ENCODE data around the gene HID1. TPM values are rescaled to one million over a fixed set of nuclear protein-coding genes. Genes with fewer than 3 reads are reported as not detected.
A peak's percentile ranks its signal among the peaks of the same experiment; 100 is the strongest.

HID1 gene
- total and polyA plus RNA-seq, 5 donors from 2014 or later = 1.4 to 5.6 (median 2.7) TPM

- Histone ChIP-seq H3K36me3 (ENCODE audit: control insufficient read depth, insufficient read depth, low read length) (no peaks in the 10 kb centered on the region), H3K4me3 (ENCODE audit: low read depth, low read length) (no peak overlapping the region), H3K9me3 (ENCODE audit: control insufficient read depth in 2 of 2, low read length in 2 of 2) (no peaks in the 10 kb centered on the region), H3K27me3 (ENCODE audit: control insufficient read depth, insufficient read depth, low read length) (no peaks in the 10 kb centered on the region), H3K27ac (ENCODE audit: insufficient read depth, low read length, poor library complexity, severe bottlenecking) (no peak overlapping the region), H3K4me1 (ENCODE audit: control insufficient read depth, insufficient read depth, low read length, poor library complexity, severe bottlenecking) (no peaks in the 10 kb centered on the region)
- peaks cover 10% of the 10 kb centered on the region for H3K27me3 Mint-ChIP-seq
- H3K4me3 Mint-ChIP-seq = no peak overlapping the region
- H3K9me3 Mint-ChIP-seq = peaks cover 0 to 2% (median 0%) of the 10 kb centered on the region in 7 donors
- no peak overlapping the region for H3K27ac Mint-ChIP-seq
- no peaks in the 10 kb centered on the region for H3K36me3 Mint-ChIP-seq
- no peaks in the 10 kb centered on the region for H3K4me1 Mint-ChIP-seq
- DNase-seq (no peak), ATAC-seq (ENCODE audit: low read depth in 2 of 2) (no peak)
Observed at GRCh38 chr17:74951065-74951464, 21.5 kb downstream of the HID1 start.

- ATAC-seq (ENCODE audit: low read depth in 2 of 2) (no peak), DNase-seq (no peak)
- H3K36me3 Mint-ChIP-seq = no peaks in the 10 kb centered on the region
- Histone ChIP-seq H3K4me3 (ENCODE audit: low read depth, low read length) (no peak overlapping the region), H3K27ac (ENCODE audit: insufficient read depth, low read length, poor library complexity, severe bottlenecking) (no peak overlapping the region), H3K27me3 (ENCODE audit: control insufficient read depth, insufficient read depth, low read length) (no peaks in the 10 kb centered on the region), H3K36me3 (ENCODE audit: control insufficient read depth, insufficient read depth, low read length) (no peaks in the 10 kb centered on the region), H3K4me1 (ENCODE audit: control insufficient read depth, insufficient read depth, low read length, poor library complexity, severe bottlenecking) (no peaks in the 10 kb centered on the region), H3K9me3 (ENCODE audit: control insufficient read depth in 2 of 2, low read length in 2 of 2) (no peaks in the 10 kb centered on the region)
- H3K27me3 Mint-ChIP-seq = peaks cover 16% of the 10 kb centered on the region
- H3K9me3 Mint-ChIP-seq = peaks cover 0 to 2% (median 0%) of the 10 kb centered on the region in 7 donors
- no peak overlapping the region for H3K4me3 Mint-ChIP-seq
- no peak overlapping the region for H3K27ac Mint-ChIP-seq
- H3K4me1 Mint-ChIP-seq = no peaks in the 10 kb centered on the region
Observed at GRCh38 chr17:74950207-74950606, 22.4 kb downstream of the HID1 start.

GRCh38 chr17:74949455-74950115 lies 23.0 kb downstream of the HID1 start:
- H3K27me3 ChIP-seq (ENCODE audit: control insufficient read depth, insufficient read depth, low read length) = no peaks in the 10 kb centered on the region

GRCh38 chr17:74947041-74947754 lies 25.4 kb downstream of the HID1 start:
- ATAC-seq (ENCODE audit: low read depth in 2 of 2) = no peak
- no peak overlapping the region for H3K27ac ChIP-seq (ENCODE audit: insufficient read depth, low read length, poor library complexity, severe bottlenecking)
- H3K27ac Mint-ChIP-seq = no peak overlapping the region
- H3K36me3 Mint-ChIP-seq = no peaks in the 10 kb centered on the region
- no peaks in the 10 kb centered on the region for H3K9me3 Mint-ChIP-seq
- no peaks in the 10 kb centered on the region for H3K4me1 Mint-ChIP-seq
- H3K27me3 Mint-ChIP-seq = peaks cover 18% of the 10 kb centered on the region
- no peak overlapping the region for H3K4me3 Mint-ChIP-seq
- no peaks in the 10 kb centered on the region for H3K36me3 ChIP-seq (ENCODE audit: control insufficient read depth, insufficient read depth, low read length)
- no peaks in the 10 kb centered on the region for H3K27me3 ChIP-seq (ENCODE audit: control insufficient read depth, insufficient read depth, low read length)
- no peaks in the 10 kb centered on the region for H3K9me3 ChIP-seq (ENCODE audit: control insufficient read depth in 2 of 2, low read length in 2 of 2)
- H3K4me1 ChIP-seq (ENCODE audit: control insufficient read depth, insufficient read depth, low read length, poor library complexity, severe bottlenecking) = no peaks in the 10 kb centered on the region
- DNase-seq = no peak
- no peak overlapping the region for H3K4me3 ChIP-seq (ENCODE audit: low read depth, low read length)

More at GRCh38 chr17:74949455-74950115, 23.0 kb downstream of the HID1 start:
- no peaks in the 10 kb centered on the region for H3K9me3 ChIP-seq (ENCODE audit: control insufficient read depth in 2 of 2, low read length in 2 of 2)
- Mint-ChIP-seq H3K27me3 (peaks cover 14% of the 10 kb centered on the region), H3K4me1 (no peaks in the 10 kb centered on the region), H3K27ac (no peak overlapping the region), H3K36me3 (no peaks in the 10 kb centered on the region), H3K9me3 (peaks cover 0 to 2% (median 0%) of the 10 kb centered on the region in 7 donors), H3K4me3 (no peak overlapping the region)
- no peak for DNase-seq
- H3K4me3 ChIP-seq (ENCODE audit: low read depth, low read length) = no peak overlapping the region
- H3K27ac ChIP-seq (ENCODE audit: insufficient read depth, low read length, poor library complexity, severe bottlenecking) = no peak overlapping the region
- no peak for ATAC-seq (ENCODE audit: low read depth in 2 of 2)
- no peaks in the 10 kb centered on the region for H3K4me1 ChIP-seq (ENCODE audit: control insufficient read depth, insufficient read depth, low read length, poor library complexity, severe bottlenecking)
- H3K36me3 ChIP-seq (ENCODE audit: control insufficient read depth, insufficient read depth, low read length) = no peaks in the 10 kb centered on the region

- Mint-ChIP-seq H3K9me3 (no peaks in the 10 kb centered on the region), H3K27ac (no peak overlapping the region), H3K4me1 (no peaks in the 10 kb centered on the region), H3K27me3 (peaks cover 22% of the 10 kb centered on the region), H3K36me3 (no peaks in the 10 kb centered on the region), H3K4me3 (no peak overlapping the region)
- Histone ChIP-seq H3K9me3 (ENCODE audit: control insufficient read depth in 2 of 2, low read length in 2 of 2) (no peaks in the 10 kb centered on the region), H3K27ac (ENCODE audit: insufficient read depth, low read length, poor library complexity, severe bottlenecking) (no peak overlapping the region), H3K4me1 (ENCODE audit: control insufficient read depth, insufficient read depth, low read length, poor library complexity, severe bottlenecking) (no peaks in the 10 kb centered on the region), H3K36me3 (ENCODE audit: control insufficient read depth, insufficient read depth, low read length) (no peaks in the 10 kb centered on the region), H3K27me3 (ENCODE audit: control insufficient read depth, insufficient read depth, low read length) (peaks cover 2% of the 10 kb centered on the region), H3K4me3 (ENCODE audit: low read depth, low read length) (no peak overlapping the region)
- DNase-seq (no peak), ATAC-seq (ENCODE audit: low read depth in 2 of 2) (no peak)
Observed at GRCh38 chr17:74946641-74947040, 25.9 kb downstream of the HID1 start.

GRCh38 chr17:74945543-74945942 lies 27.0 kb downstream of the HID1 start:
- Mint-ChIP-seq H3K27ac (no peak overlapping the region), H3K36me3 (no peaks in the 10 kb centered on the region), H3K27me3 (peaks cover 26% of the 10 kb centered on the region), H3K4me1 (no peaks in the 10 kb centered on the region), H3K9me3 (no peaks in the 10 kb centered on the region), H3K4me3 (no peak overlapping the region)
- no peak for ATAC-seq (ENCODE audit: low read depth in 2 of 2)
- H3K27ac ChIP-seq (ENCODE audit: insufficient read depth, low read length, poor library complexity, severe bottlenecking) = no peak overlapping the region
- H3K27me3 ChIP-seq (ENCODE audit: control insufficient read depth, insufficient read depth, low read length) = peaks cover 2% of the 10 kb centered on the region
- H3K36me3 ChIP-seq (ENCODE audit: control insufficient read depth, insufficient read depth, low read length) = no peaks in the 10 kb centered on the region
- no peak overlapping the region for H3K4me3 ChIP-seq (ENCODE audit: low read depth, low read length)
- no peaks in the 10 kb centered on the region for H3K4me1 ChIP-seq (ENCODE audit: control insufficient read depth, insufficient read depth, low read length, poor library complexity, severe bottlenecking)
- DNase-seq = no peak
- no peaks in the 10 kb centered on the region for H3K9me3 ChIP-seq (ENCODE audit: control insufficient read depth in 2 of 2, low read length in 2 of 2)

GRCh38 chr17:74943808-74944522 lies 28.6 kb downstream of the HID1 start:
- Histone ChIP-seq H3K27ac (ENCODE audit: insufficient read depth, low read length, poor library complexity, severe bottlenecking) (no peak overlapping the region), H3K9me3 (ENCODE audit: control insufficient read depth in 2 of 2, low read length in 2 of 2) (no peaks in the 10 kb centered on the region), H3K27me3 (ENCODE audit: control insufficient read depth, insufficient read depth, low read length) (peaks cover 4% of the 10 kb centered on the region), H3K4me1 (ENCODE audit: control insufficient read depth, insufficient read depth, low read length, poor library complexity, severe bottlenecking) (no peaks in the 10 kb centered on the region), H3K36me3 (ENCODE audit: control insufficient read depth, insufficient read depth, low read length) (no peaks in the 10 kb centered on the region), H3K4me3 (ENCODE audit: low read depth, low read length) (no peak overlapping the region)
- peaks cover 33% of the 10 kb centered on the region for H3K27me3 Mint-ChIP-seq
- no peak overlapping the region for H3K4me3 Mint-ChIP-seq
- no peaks in the 10 kb centered on the region for H3K4me1 Mint-ChIP-seq
- H3K9me3 Mint-ChIP-seq = no peaks in the 10 kb centered on the region
- peak overlapping the region in 1 of 3 donors; percentile 69 for H3K27ac Mint-ChIP-seq
- no peak for DNase-seq
- H3K36me3 Mint-ChIP-seq = no peaks in the 10 kb centered on the region
- no peak for ATAC-seq (ENCODE audit: low read depth in 2 of 2)

All from CD4-positive, CD25-positive, alpha-beta regulatory T cell (primary cell).